Umbilical cord (tissue), 2 donors: ENCODE results near the gene ANXA8. TPM values are rescaled to one million over a fixed set of nuclear protein-coding genes. Genes with fewer than 3 reads are reported as not detected.

Source experiments
- DNase-seq: peaks from one replicate; pipeline ENCODE4 v3.0.0-alpha.2; 2015; ENCODE audit warnings: low spot score
- total RNA-seq: library from RNA; depleted of rRNA; stranded (reverse); fragments of >200 nt; gene quantifications from one replicate; pipeline ENCODE4 v1.2.3, GENCODE V29; 2014; ENCODE audit warnings: low replicate concordance; ENCODE audit not compliant: insufficient read depth

The ANXA8 gene
- total RNA-seq, 1 donor from 2014 or later: 32.5 TPM

- no peak for DNase-seq
Measured at GRCh38 chr10:47449102-47449978, 34.6 kb downstream of the ANXA8 start.

DNA sequence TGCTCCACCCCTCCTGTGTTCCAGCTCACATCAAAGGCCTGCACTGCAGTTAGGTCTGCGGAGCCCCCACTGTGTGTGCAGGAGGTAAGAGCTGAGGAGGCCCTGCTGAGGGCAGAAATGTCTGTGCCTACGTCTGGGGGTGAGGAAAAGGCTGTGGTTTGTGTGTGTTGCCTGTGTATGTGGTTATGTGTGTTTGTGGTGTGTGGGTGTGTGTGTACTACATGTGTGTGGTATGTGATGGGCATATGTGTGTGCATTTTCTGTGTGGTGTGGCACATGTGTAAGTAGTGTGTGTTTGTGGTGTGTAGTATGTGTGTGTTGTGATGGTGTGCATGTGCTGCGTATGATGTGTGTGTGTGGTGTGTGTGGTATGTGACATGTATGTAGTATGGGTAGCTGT lies 36.2 kb downstream of the ANXA8 start:
- no peak for DNase-seq

DNA sequence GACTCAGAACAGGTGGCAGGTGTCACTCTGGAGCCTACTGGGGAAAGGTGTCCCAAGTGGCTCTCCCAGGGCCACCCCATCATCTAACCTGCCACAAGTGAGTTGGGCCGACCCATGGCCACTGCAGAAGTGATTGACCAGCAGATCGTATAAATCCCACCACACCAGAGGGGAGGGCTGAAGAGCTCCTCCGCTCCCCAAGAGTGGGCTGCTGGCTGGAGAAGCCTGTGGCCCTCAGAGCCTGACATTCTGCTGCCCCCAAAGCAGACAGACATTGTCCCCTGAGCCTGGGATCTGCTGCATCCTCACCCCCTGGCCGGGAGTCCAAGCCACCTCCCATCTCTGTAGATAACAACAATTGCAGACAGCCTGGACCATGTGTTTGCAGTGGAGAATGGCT lies 36.7 kb downstream of the ANXA8 start:
- no peak for DNase-seq

GRCh38 chr10:47445720-47446119 lies 38.2 kb downstream of the ANXA8 start:
- DNase-seq: no peak

- DNase-seq: no peak
Measured at GRCh38 chr10:47444047-47444446, 39.9 kb downstream of the ANXA8 start.

- no peak for DNase-seq
Measured at GRCh38 chr10:47443145-47443544, 40.8 kb downstream of the ANXA8 start.

DNA sequence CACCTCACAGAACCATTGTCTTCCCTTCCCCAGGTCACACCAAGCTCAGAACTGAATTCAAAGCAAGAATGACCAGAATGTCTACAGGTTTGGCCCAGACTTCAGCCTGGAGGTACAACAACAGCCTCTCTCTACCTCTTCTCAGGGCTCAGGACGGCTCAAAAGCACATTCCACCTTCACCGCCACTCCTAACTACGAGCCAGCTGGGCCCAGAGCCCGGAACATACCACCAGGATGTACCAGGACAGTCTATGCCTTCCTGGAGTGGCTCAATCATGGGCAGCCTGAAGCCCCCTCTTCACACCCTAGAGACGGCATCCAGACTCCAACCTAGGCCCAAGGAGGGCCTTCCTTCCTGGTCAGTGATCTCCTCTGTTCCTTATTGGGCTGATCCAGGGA lies 41.6 kb downstream of the ANXA8 start:
- DNase-seq: no peak

DNA sequence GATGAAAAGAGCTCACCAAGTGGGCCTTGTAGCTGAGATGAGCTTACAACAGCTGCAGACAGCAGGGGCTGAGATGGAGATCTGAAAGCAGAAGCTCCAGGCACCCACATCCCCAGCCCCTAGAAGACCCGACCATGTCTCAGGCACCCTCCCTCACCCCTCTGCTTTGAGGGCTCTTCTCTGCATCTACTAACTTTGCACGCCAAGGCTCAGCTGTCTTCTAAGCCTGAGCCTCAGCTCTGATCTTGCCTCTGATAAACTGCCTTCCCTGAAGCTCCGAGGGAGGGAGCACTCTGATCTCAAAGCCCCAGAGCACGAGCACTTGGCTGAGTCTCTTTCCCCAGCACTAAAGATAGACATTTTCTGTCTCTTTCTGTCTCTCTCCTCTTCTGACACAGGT lies 42.0 kb downstream of the ANXA8 start:
- no peak for DNase-seq

GRCh38 chr10:47440207-47440606 lies 43.7 kb downstream of the ANXA8 start:
- DNase-seq: no peak

DNA sequence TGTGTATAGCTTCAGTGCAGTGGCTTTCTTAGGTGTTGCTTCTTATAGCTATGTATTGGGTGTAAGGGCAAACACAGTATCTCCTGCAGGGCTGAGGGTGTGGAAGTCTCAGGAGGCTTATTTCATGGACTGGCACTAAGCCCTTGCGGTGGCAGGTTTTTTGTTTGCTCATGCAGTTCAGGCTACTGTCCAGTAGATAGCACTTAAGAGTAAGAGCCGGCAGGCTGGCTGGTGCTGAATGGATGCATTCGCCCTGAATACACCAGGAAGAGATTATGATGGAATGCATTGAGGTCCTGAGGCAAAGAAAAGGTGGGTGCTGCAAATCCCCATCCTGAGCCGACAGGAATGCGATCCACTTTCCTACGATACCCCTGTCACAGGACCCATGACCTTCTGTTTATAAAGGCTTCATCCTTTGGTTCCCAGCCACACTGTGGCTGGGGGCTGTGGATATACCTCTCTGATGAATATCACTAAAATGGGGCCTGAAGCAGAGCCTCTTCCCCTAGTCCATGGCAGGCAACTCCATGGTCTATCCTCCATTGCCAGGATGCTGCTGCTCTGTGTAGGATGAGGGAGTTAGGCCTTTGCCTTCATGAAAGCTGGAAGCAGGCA lies 44.9 kb downstream of the ANXA8 start:
- DNase-seq: peak; percentile 12

- no peak for DNase-seq
Measured at GRCh38 chr10:47435081-47435480, 48.8 kb downstream of the ANXA8 start.

DNA sequence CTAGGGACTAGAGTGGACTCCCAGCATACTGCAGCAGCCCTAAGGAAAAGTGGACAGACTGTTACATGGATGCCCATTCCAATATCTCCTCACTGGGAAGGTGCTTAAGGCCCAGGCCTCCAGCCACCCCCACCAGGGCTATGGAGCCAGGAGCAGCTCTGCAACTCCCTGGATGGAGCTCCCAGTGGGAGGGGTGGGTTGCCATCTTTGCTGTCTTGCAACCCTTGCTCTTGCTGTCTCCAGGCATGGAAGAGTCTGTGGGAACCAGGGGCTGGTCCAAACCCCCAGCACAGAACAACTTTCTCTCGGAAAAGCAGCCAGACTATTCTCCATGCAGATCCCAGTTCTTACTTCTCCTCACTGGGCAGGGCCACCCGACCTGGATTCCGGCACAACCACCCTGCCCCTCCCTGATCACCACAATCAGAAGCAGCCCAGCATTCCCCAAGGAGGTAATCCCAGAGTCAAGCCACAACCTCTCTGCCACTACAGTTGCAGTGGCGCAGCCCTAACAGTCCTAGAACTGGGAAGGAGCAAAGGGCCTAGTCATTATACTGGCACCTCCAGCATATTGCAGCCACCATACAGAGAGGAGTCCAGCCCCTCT lies 58.0 kb downstream of the ANXA8 start:
- DNase-seq: no peak

DNA sequence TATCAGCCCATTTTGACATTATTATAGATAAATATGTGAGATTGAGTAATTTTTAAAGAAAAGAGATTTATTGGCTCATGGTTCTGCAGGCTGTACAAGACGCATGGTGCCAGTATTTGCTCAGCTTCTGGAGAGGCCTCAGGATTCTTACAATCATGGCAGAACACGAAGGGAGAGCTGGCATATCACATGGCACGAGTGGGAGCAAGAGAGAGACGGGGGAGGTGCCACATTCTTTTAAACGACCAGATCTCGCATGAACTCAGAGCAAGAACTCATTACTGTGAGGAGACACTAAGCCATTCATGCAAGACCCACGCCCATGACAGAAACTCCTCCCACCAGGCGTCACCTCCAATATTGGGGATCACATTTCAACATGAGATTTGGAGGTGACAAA lies 59.7 kb downstream of the ANXA8 start:
- DNase-seq: no peak

GRCh38 chr10:47423476-47423875 lies 60.4 kb downstream of the ANXA8 start:
- no peak for DNase-seq

DNA sequence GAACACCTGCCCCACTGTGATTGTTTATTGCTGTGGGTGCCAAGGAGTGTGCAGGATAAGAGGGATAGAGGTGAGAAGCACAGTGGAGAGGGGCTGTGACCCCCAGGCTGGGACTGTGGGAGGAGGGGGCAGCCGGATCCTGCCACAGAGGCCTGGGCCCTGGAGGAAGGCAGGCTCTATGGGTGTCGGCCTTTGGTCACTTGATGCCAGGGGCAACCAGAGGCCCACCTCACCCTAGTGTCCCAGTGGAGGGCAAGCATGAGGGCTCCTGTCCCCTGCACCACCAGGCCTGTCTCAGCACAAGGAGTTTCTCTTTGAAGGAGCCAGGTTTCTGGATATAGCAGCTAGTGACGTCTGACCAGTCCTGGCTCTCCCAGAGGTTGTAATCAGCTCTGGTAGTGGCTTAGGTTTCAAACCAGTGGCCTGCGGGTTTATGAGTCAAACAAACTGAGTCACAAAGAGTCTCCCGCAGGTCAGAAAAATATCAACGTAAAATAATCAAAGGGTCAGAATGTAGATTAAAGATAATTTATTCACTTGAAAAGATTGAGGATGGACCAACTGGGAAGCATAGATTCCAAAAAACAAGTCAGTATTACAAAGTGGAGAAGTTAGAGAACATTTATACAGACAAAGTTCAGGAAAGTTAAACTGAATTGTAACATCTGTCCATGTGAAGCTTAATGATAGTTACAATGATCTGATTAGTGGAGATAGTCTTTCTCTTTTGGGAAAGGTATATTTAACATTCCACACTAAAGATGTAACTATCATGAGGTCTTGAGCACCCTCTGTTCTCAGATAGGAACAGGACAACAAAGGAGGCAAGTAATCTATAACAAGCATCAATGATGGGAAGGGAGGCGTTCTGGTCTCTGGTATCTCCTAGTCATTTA lies 62.6 kb downstream of the ANXA8 start:
- DNase-seq: no peak

DNA sequence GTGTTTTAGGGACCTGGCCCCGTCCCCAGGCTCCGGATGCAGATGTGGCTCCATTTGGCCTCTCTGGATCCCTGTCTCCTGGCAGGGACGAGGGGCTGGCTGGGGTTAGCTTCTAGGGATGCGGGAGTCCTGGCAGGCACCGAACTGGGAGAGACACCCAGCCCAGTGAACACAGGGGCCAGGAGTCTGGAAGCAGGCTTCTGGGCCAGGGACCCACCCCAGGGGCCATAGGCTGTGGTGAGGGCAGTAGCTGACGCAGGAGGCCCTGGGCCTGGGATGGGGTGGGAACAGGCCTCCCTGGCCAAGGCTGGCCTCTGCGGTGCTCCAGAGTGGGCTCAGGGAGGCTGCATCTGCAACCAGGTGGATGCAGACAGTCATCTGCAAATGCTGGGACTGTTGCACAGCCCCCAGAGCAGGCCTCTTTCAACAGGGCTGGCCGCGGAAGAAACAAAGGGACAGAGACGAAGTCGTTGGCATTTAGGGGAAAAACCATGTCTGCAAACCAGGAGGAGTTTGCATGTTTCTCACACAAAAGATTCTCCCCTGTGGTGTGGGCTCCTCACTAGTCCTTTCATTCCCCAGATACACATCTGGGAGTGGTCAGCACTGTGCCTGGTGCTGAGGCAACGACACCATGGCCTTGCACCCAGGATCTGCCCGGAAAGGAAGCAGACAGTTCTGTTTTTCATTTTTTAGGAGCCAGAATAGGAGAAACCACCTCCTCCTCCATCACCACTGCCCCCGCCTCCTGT lies 63.4 kb downstream of the ANXA8 start:
- DNase-seq: no peak

- DNase-seq: no peak
Measured at GRCh38 chr10:47419421-47419820, 64.5 kb downstream of the ANXA8 start.

- no peak for DNase-seq
Measured at GRCh38 chr10:47418966-47419365, 64.9 kb downstream of the ANXA8 start.

DNA sequence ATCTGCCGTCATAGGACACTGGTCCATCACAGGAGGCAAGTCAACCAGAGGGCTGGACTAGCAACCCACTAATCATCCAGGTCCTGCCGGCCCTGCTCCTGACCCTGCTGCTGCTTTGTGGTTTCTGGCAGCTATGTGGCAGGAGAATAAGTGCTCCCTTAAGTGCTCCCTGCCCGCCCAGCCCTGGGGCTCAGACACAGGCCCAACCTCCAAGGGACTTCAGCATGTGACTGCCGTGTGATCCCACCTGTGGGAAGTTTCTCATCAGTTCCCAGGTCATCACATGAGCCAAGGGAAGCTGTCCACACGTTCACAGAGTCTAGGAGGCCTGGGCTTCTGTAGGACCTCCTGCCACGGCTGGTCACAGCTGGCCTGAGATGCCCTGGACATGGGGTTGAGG lies 65.6 kb downstream of the ANXA8 start:
- DNase-seq: no peak
